Endothelial cell (in vitro differentiated cells): Measurements from ENCODE around the gene RGS10. TPM values are rescaled to one million over a fixed set of nuclear protein-coding genes. Genes with fewer than 3 reads are reported as not detected.

Source experiments
- DNase-seq: peaks from one replicate; pipeline ENCODE4 v3.0.0; 2021; ENCODE audit warnings: low spot score
- H3K27ac Mint-ChIP-seq: one replicate; pipeline ENCODE4 v1.8.0; 2021; ENCODE audit warnings: mixed read lengths, inconsistent platforms; ENCODE audit not compliant: unreplicated experiment
- H3K27me3 Mint-ChIP-seq: one replicate; pipeline ENCODE4 v1.8.0; 2021; ENCODE audit warnings: mild to moderate bottlenecking, moderate library complexity, mixed read lengths, inconsistent platforms; ENCODE audit not compliant: unreplicated experiment
- H3K36me3 Mint-ChIP-seq: one replicate; pipeline ENCODE4 v1.8.0; 2021; ENCODE audit warnings: mild to moderate bottlenecking, low read depth, mixed read lengths, inconsistent platforms; ENCODE audit not compliant: unreplicated experiment
- H3K4me1 Mint-ChIP-seq: one replicate; pipeline ENCODE4 v1.8.0; 2021; ENCODE audit warnings: mild to moderate bottlenecking, mixed read lengths, inconsistent platforms; ENCODE audit not compliant: unreplicated experiment
- H3K4me3 Mint-ChIP-seq: one replicate; pipeline ENCODE4 v1.8.0; 2021; ENCODE audit warnings: mild to moderate bottlenecking, mixed read lengths, inconsistent platforms; ENCODE audit not compliant: unreplicated experiment
- H3K9me3 Mint-ChIP-seq: one replicate; pipeline ENCODE4 v1.8.0; 2021; ENCODE audit warnings: mixed read lengths, inconsistent platforms; ENCODE audit not compliant: unreplicated experiment
- total RNA-seq: library from RNA; stranded (reverse); fragmentation: NEBNext Ultra II Directional; extraction: Animal tissue kit (Norgen Biotek cat#: 25700); gene quantifications from one replicate; pipeline ENCODE4 v1.2.1, GENCODE V29; 2021; ENCODE audit not compliant: unreplicated experiment
- TF ChIP-seq, protein P1 (sequence below): fragments of 200-600 bp; sonication (generic); IDR thresholded peaks from one replicate; pipeline ENCODE4 v1.5.0; 2021; ENCODE audit warnings: antibody characterized with exemption; ENCODE audit not compliant: unreplicated experiment

Gene RGS10
- total RNA-seq, 1 donor from 2014 or later: 20.0 TPM

DNA sequence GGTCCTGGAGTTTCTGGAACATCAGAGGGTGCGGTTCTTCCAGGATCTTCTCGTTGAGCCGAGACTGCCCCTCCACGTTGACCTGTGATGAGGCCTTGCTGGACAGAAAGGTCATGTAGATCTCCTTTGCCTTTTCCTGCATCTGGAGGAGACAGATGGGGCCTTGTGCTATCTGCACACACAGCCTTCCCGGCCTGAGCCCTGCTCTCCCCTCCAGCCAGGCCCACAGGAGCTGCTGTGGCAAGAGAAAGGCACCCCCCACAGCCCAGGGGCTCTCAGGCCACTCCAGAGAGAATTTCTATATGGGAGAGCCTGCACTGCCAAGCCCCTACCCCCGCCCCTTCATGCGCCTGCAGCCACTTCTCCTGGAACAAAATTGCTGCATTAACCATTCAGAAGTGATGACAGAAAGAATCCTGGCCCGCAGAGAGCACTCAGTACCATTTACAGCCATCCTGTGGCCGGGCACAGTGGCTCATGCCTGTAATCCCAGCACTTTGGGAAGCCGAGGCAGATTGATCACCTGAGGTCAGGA is 26.9 kb downstream of the RGS10 start:
- Mint-ChIP-seq H3K27me3 (peaks cover 12% of the 10 kb centered on the region), H3K4me3 (peak overlapping the region; percentile 29), H3K36me3 (peaks cover under 1% of the 10 kb centered on the region), H3K4me1 (peaks cover 48% of the 10 kb centered on the region), H3K27ac (no peak overlapping the region), H3K9me3 (no peaks in the 10 kb centered on the region)
- TF ChIP-seq, protein P1, sequence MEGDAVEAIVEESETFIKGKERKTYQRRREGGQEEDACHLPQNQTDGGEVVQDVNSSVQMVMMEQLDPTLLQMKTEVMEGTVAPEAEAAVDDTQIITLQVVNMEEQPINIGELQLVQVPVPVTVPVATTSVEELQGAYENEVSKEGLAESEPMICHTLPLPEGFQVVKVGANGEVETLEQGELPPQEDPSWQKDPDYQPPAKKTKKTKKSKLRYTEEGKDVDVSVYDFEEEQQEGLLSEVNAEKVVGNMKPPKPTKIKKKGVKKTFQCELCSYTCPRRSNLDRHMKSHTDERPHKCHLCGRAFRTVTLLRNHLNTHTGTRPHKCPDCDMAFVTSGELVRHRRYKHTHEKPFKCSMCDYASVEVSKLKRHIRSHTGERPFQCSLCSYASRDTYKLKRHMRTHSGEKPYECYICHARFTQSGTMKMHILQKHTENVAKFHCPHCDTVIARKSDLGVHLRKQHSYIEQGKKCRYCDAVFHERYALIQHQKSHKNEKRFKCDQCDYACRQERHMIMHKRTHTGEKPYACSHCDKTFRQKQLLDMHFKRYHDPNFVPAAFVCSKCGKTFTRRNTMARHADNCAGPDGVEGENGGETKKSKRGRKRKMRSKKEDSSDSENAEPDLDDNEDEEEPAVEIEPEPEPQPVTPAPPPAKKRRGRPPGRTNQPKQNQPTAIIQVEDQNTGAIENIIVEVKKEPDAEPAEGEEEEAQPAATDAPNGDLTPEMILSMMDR: no peak
- no peak for DNase-seq

DNA sequence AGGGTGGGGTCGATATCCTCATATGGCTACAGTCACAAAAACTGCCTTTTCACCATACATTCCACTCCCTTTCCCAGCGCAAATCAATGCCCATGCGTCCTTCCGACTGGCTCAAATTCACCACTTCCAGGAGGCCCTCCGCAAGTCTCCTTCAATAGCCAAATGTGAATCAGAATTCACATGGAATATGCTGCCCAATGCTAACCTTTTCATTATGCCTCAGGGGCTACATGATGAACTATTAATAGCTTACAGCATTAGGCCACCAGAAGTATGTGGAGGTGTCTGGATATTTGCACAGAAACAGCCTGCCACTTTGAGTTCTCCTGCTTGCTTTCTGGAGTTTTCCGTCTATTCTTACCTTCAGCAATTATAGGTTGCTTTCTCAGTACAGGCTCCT is 27.7 kb downstream of the RGS10 start:
- no peak overlapping the region for H3K4me3 Mint-ChIP-seq

DNA sequence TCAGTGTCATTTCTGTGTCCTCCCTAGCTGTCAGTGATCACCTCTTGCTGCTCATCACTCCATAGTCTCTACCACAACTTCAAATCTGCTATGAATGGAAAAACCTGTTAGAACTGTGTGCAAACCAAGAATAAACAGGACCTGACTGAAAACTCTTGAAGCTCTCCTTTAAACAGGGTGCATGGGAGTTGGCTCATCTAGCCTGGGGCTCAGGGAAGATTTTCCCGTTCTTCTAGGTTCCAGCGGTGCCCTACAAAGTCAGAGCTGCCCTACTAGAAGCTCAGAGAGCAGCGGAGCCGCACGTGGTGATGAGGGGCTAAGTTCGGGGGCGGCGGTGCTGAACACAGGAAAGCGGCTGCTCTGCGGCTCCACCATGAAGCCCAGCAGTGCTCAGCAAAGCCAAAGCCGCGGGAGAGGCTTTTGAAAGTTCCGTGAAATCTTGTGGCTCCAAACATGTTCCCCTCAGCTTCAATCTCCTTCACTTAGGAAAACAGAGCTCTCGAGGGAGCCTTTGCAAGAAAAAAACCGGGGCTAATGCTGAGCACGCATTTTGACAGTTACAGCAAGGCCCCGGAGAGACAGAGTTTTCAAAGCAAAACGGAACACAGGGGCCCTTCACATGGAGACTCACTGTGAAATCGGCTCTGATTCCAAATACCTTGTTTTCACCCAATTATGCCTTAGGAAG is 30.5 kb downstream of the RGS10 start:
- H3K4me1 Mint-ChIP-seq: peaks cover 24% of the 10 kb centered on the region
- peak overlapping the region; percentile 16 for H3K27ac Mint-ChIP-seq
- H3K36me3 Mint-ChIP-seq: peaks cover 4% of the 10 kb centered on the region
- no peak for DNase-seq
- peaks cover 8% of the 10 kb centered on the region for H3K27me3 Mint-ChIP-seq
- TF ChIP-seq, protein P1: no peak
- H3K9me3 Mint-ChIP-seq: no peaks in the 10 kb centered on the region
- H3K4me3 Mint-ChIP-seq: no peak overlapping the region

More for the DNA sequence above, 27.7 kb downstream of the RGS10 start:
- no peak for DNase-seq
- Mint-ChIP-seq H3K9me3 (no peaks in the 10 kb centered on the region), H3K27me3 (peaks cover 12% of the 10 kb centered on the region), H3K27ac (no peak overlapping the region), H3K4me1 (peaks cover 45% of the 10 kb centered on the region), H3K36me3 (no peaks in the 10 kb centered on the region)
- TF ChIP-seq, protein P1: no peak

DNA sequence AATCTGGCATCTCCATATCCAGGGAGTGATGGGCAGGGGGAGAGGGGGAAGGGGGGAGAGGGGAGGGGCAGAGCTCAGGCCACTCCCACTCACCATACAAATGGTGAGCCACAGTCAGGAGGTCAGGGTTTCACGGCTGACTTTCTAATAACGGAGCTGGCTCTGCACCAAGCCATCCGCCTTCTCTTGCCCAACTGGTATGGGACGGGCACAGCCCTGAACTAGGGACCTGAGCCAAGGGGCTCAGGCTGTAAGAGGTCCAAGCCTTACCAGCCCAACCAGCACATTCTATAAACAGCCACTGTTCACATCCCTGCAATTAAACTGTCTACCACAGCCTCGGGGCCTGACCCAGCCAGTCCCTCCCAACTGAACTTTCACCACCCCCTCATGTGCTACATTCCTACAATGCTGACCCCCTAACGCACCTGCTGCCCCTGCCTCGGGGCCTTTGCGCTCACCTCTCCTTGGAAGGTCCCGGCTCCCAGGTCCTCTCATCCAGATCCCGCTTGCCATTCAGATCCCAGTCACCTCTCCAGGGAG is 32.5 kb downstream of the RGS10 start:
- H3K36me3 Mint-ChIP-seq: peaks cover 7% of the 10 kb centered on the region
- DNase-seq: no peak
- H3K4me3 Mint-ChIP-seq: no peak overlapping the region
- no peaks in the 10 kb centered on the region for H3K9me3 Mint-ChIP-seq
- H3K27me3 Mint-ChIP-seq: peaks cover 8% of the 10 kb centered on the region
- H3K4me1 Mint-ChIP-seq: peaks cover 18% of the 10 kb centered on the region
- TF ChIP-seq, protein P1: no peak
- no peak overlapping the region for H3K27ac Mint-ChIP-seq

DNA sequence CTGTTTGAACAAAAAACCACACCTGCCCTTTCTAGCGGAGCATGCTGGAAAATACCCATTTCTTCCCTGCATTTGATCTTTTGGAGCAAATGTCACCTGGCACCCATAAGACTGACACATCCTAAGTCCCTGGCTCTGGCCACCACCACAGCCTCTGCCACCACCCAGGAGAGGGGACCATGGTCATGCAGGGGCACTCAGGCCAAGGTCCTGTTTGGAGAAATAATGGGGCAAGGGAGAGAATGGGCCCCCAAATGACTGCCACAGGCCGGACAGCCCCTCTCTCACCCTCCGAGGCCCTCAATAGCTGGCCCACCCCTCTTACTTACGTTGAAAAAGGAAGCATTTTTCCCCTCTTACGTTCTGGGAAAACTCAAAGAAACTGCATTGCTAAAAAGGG is 35.4 kb downstream of the RGS10 start:
- Mint-ChIP-seq H3K27me3 (peaks cover 7% of the 10 kb centered on the region), H3K36me3 (peaks cover 7% of the 10 kb centered on the region), H3K9me3 (no peaks in the 10 kb centered on the region), H3K4me3 (no peak overlapping the region), H3K27ac (no peak overlapping the region), H3K4me1 (peaks cover 24% of the 10 kb centered on the region)
- TF ChIP-seq, protein P1: no peak
- DNase-seq: no peak
